Esophagus (tissue), 2 donors: ENCODE results near the gene OR2T2. TPM values are rescaled to one million over a fixed set of nuclear protein-coding genes. Genes with fewer than 3 reads are reported as not detected.
"Not testable (repeated sequence)": the region's sequence is repeated elsewhere in the genome, so short reads cannot be mapped to it uniquely, and the experiment has no call there.

Experiments used
- H3K27ac ChIP-seq, 2 donors: one replicate each; pipeline ENCODE4 v1.5.1; 2013; ENCODE audit warnings: low read depth in 2 of 2, mild to moderate bottlenecking in 2 of 2, inconsistent platforms in 1 of 2, low read length in 1 of 2, moderate library complexity in 1 of 2
- H3K27me3 ChIP-seq, 2 donors: one replicate each; pipeline ENCODE4 v1.6.1; 2013; ENCODE audit warnings: low read length in 2 of 2, control low read depth in 1 of 2, mild to moderate bottlenecking in 1 of 2; ENCODE audit not compliant: insufficient read depth in 2 of 2, control insufficient read depth in 1 of 2
- H3K36me3 ChIP-seq, 2 donors: one replicate each; pipeline ENCODE4 v1.6.1; 2013; ENCODE audit warnings: low read length in 1 of 2; ENCODE audit not compliant: control insufficient read depth in 2 of 2, insufficient read depth in 2 of 2
- H3K4me1 ChIP-seq, 2 donors: one replicate each; pipeline ENCODE4 v1.6.1; 2013; ENCODE audit warnings: low read length in 1 of 2; ENCODE audit not compliant: control insufficient read depth in 2 of 2, insufficient read depth in 2 of 2
- H3K4me3 ChIP-seq, 2 donors: one replicate each; pipeline ENCODE4 v1.5.1; 2013; ENCODE audit warnings: low read length in 2 of 2, mild to moderate bottlenecking in 2 of 2, low read depth in 1 of 2, moderate library complexity in 1 of 2
- H3K9me3 ChIP-seq, 2 donors: one replicate each; pipeline ENCODE4 v1.6.1; 2013; ENCODE audit warnings: mild to moderate bottlenecking in 2 of 2, low read depth in 1 of 2, low read length in 1 of 2, moderate library complexity in 1 of 2; ENCODE audit not compliant: control insufficient read depth in 2 of 2, insufficient read depth in 1 of 2
- WGBS, 2 donors: extraction: QIAGEN DNeasy Blood & Tissue Kit; methylation state at CpG; one replicate each; pipeline ENCODE4 v1.1.7; 2013; 5-methylcytosine and 5-hydroxymethylcytosine counted together
- polyA plus RNA-seq, 2 donors: library from polyadenylated mRNA; stranded (reverse); fragments of 200-250 nt; gene quantifications; one replicate each; pipeline ENCODE4 v1.2.3, GENCODE V29; 2013
- donor health status: healthy with polysubstance abuse.
- donor health status: Bipolar disorder and iron deficiency.

OR2T2 gene, protein sequence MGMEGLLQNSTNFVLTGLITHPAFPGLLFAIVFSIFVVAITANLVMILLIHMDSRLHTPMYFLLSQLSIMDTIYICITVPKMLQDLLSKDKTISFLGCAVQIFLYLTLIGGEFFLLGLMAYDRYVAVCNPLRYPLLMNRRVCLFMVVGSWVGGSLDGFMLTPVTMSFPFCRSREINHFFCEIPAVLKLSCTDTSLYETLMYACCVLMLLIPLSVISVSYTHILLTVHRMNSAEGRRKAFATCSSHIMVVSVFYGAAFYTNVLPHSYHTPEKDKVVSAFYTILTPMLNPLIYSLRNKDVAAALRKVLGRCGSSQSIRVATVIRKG
- polyA plus RNA-seq: not detected

DNA sequence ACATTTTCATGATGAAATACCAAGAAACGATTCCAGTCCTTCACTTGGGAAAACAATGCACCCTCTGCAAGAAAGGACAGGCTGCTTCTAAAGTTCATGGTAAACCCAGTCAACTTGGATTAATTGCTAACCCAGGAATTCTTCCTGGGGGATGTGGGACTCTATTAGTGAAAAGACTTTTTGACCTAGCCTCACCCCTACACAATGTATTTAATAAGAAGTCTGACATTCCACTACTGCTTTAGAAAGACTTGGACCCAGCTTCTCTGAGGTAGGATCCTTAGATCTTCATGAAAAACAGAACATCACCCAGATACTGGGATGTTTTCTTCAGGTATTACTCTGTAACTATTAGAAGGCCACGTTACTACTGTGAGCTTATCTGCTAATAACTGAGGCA lies at the start of gene OR2T2:
TSS of gene OR2T2 (plus strand) at position 239 of the 400 bp plus-strand sequence. CDS start 7,161 bp downstream, outside the sequence.
- not testable (repeated sequence) for H3K27me3 ChIP-seq, H3K27ac ChIP-seq, H3K4me1 ChIP-seq, H3K9me3 ChIP-seq, H3K4me3 ChIP-seq, H3K36me3 ChIP-seq
- no CpG with 5 or more reads among the region's 2 CpGs for WGBS, 2 donors

DNA sequence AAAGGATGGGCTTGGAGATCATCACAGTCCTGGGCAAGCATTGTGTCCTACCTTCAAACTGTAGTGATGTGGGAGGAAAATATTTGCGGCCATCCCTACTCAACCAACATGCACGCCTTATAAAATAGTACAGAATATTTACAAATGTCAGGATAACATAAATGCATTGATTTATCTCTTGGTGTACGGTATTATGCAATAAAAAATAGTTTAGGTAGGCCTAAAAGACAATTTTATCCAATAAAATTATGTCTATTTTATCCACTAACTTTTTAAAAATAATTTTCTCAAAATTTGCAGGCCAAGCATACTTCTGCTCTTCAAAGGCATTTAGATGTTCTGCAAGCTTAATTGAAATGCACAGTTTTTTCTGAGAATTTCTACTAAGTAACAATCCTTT lies 42.7 kb upstream of the OR2T2 start, which contains the start of gene OR2T1:
TSS of gene OR2T1 (plus strand) at position 301 of the 400 bp plus-strand sequence. CDS start 3,100 bp downstream, outside the sequence.
- 69 to 70% methylated on average over 3 of the region's 3 CpGs for WGBS, 2 donors
- Histone ChIP-seq H3K9me3 (peaks cover 0 to 4% of the 10 kb centered on the region in 2 donors), H3K36me3 (no peaks in the 10 kb centered on the region), H3K4me1 (no peaks in the 10 kb centered on the region), H3K27ac (no peak within 1 kb of the TSS), H3K27me3 (no peaks in the 10 kb centered on the region), H3K4me3 (no peak within 1 kb of the TSS)

DNA sequence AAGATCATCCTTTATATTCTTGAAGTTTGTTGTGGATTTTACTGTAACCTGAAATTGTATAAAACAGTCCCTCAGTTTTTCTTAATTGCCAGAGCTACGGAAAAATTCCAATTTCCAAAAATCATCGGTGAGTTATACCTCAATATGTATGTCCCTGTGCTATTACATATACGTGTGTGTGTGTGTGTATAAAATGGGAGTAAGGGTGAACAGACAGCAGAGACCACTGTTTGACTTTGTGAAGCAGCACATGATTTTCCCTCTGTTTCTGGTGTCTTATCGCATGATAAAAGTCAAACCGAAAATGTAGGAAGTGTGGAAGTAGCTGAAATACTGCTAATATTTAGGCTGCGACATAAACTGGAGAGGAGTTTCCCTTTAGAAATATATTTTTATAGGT lies 41.4 kb upstream of the OR2T2 start:
- Histone ChIP-seq H3K27ac (no peak overlapping the region), H3K27me3 (no peaks in the 10 kb centered on the region), H3K4me3 (no peak overlapping the region), H3K4me1 (no peaks in the 10 kb centered on the region), H3K9me3 (peaks cover 0 to 4% of the 10 kb centered on the region in 2 donors), H3K36me3 (no peaks in the 10 kb centered on the region)
- WGBS, 2 donors: 87 to 92% methylated on average over 6 of the region's 6 CpGs

DNA sequence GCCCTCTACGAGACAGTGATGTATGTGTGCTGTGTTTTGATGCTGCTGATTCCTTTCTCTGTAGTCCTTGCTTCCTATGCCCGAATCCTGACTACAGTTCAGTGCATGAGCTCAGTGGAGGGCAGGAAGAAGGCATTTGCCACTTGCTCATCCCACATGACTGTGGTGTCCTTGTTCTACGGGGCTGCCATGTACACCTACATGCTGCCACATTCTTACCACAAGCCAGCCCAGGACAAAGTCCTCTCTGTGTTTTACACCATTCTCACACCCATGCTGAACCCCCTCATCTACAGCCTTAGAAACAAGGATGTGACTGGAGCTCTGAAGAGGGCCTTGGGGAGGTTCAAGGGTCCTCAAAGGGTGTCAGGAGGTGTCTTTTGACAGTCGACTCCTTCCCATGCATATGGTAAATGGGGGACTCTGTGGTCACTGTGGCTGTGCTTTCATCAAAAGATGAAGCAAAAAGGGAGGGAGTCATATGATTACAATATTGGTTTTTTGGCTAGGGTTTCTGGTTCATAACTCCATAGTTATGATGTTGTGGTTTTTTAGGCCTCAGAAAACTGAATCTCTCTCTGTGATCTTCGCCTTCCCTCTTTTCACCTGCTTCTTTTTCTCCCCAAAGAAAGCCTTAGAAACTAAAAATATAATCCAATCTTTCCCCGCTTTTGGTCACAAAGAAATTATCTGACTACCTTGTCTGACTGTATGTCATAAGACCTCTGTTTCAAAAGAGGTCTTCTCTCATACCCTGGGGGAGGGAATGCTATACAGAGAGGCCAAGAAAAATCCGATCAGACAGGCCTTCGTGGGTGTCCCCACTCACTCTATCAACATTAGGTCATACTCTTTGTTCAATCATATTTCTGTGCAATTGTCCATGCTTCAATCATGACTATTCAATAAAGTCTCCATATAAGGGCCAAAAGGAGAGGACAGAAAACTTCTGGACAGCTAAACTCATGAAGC lies 38.4 kb upstream of the OR2T2 start:
- Histone ChIP-seq H3K36me3 (no peaks in the 10 kb centered on the region), H3K4me3 (no peak overlapping the region), H3K9me3 (peaks cover 3 to 5% of the 10 kb centered on the region in 2 donors), H3K27ac (no peak overlapping the region), H3K27me3 (no peaks in the 10 kb centered on the region), H3K4me1 (no peaks in the 10 kb centered on the region)
- WGBS, 2 donors: 61 to 69% methylated on average over 8 of the region's 8 CpGs

DNA sequence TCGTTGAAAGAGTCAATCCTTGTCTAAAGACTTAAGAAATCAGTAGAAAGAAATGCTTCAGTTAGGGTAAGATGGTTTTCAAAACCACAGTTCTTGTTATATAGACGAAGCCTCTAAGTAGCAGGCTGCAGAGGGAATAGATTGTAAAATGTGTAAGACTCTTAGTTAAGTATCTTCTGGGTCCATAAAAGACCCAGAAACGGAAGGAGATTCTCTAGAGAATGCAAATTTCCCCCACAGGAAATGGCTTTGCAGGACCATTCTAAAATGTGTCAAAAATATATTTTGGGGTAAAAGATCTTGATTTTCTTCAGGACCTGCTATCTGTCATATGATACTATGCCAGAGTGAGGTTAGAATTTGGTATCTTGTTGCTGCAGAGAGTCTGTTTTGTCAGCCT lies 29.2 kb upstream of the OR2T2 start:
- Histone ChIP-seq H3K36me3 (no peaks in the 10 kb centered on the region), H3K27me3 (no peaks in the 10 kb centered on the region), H3K27ac (no peak overlapping the region), H3K9me3 (peaks cover 2 to 4% of the 10 kb centered on the region in 2 donors), H3K4me1 (no peaks in the 10 kb centered on the region), H3K4me3 (no peak overlapping the region)
- 45 to 62% methylated on average over 3 of the region's 3 CpGs for WGBS, 2 donors

DNA sequence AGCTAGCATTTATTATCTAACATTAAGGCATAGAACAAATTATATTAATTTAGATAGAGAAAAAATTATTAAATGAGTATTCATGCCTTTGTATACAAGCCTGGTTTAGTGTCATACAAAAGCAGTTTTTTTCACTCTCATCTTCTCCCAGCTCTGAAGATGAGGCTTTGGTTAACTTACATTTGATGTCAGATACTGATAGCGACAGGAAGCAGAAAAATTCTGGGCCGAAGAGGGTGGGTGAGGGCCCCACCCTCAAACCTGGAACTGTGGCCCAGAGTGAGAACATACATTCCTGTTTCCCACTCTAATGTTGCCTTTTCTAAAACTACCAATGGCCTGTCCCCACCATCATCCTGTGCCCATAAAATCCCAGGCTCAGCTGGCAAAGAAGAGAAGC lies 27.6 kb upstream of the OR2T2 start:
- H3K9me3 ChIP-seq: peaks cover 2% of the 10 kb centered on the region in 2 donors
- no peak overlapping the region for H3K4me3 ChIP-seq
- H3K36me3 ChIP-seq: no peaks in the 10 kb centered on the region
- 60 to 67% methylated on average over 2 of the region's 2 CpGs for WGBS, 2 donors
- no peak overlapping the region for H3K27ac ChIP-seq
- H3K27me3 ChIP-seq: no peaks in the 10 kb centered on the region
- no peaks in the 10 kb centered on the region for H3K4me1 ChIP-seq

DNA sequence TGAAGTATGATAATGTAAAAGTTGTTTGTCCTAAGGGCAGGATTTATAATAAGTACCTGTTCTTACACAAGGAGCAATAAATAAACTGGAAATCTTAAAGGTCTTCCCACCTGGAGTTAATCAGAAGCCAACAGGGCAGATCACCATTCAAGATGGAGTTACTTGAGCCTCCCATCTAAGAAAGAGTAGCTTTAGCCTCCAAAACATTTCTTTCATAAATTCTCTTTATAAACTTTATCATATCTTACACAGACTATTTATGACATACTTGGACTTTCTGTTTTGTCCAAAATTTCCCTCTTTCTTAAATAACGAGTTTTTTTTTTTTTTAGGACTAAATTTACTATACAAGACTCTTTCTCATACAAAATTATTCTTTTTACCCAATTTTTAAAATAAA lies 24.1 kb upstream of the OR2T2 start:
- no peaks in the 10 kb centered on the region for H3K27me3 ChIP-seq
- no peaks in the 10 kb centered on the region for H3K4me1 ChIP-seq
- H3K27ac ChIP-seq: no peak overlapping the region
- 10 to 14% methylated on average over 1 of the region's 1 CpG for WGBS, 2 donors
- no peak overlapping the region for H3K4me3 ChIP-seq
- H3K9me3 ChIP-seq: peaks cover 0 to 2% of the 10 kb centered on the region in 2 donors
- H3K36me3 ChIP-seq: no peaks in the 10 kb centered on the region

DNA sequence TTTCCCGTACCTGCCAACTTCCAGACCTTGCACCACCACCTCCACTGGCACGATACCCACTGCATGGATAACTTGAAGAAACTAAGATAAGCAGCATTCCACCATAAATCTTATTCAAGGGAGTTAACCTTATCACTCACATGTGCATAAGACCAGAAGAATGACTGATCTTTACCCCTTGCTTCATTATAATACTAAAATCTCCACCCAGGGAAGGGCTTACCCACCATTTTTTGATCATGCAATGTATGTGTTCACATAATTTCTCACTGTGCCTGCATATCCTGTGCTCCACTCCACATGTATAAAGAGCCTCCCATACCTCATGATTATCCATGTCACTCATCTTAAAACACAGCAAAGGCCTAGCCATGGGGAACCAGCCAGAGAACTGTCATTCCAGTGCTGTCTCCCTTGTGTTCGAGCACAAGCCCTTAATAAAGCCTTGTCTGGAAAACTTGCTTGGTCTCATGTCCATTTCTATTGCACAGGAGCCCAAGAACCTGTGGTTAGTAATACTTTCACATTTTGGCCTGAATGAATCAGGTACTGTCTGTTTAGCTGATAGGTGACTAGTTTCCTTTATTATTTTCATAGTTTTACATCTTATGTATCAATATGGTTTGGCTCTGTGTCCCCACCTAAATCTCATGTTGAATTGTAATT lies 17.8 kb upstream of the OR2T2 start:
- H3K9me3 ChIP-seq, H3K27me3 ChIP-seq, H3K36me3 ChIP-seq, H3K27ac ChIP-seq, H3K4me1 ChIP-seq, H3K4me3 ChIP-seq: not testable (repeated sequence)
- 58 to 62% methylated on average over 3 of the region's 3 CpGs for WGBS, 2 donors

DNA sequence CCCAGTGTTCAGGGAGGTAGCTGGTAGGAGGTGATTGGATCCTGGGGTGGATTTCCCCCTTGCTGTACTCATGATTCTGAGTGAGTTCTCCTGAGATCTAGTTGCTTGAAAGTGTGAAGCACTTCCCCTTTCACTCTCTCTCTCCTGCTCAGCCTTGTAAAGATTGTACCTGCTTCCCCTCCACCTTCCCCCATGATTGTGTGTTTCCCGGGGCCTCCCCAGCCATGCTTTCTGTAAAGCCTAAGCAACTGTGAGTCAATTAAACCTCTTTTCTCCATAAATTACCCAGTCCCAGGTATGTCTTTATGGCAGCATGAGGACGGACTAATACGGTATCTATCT lies 17.3 kb upstream of the OR2T2 start:
- not testable (repeated sequence) for H3K27ac ChIP-seq, H3K9me3 ChIP-seq, H3K27me3 ChIP-seq, H3K4me1 ChIP-seq, H3K36me3 ChIP-seq, H3K4me3 ChIP-seq
- 76 to 82% methylated on average over 3 of the region's 3 CpGs for WGBS, 2 donors
